Thyroid gland (tissue), 4 donors: ENCODE results near the gene STN1. TPM values are rescaled to one million over a fixed set of nuclear protein-coding genes. Genes with fewer than 3 reads are reported as not detected.

Experiments used
- DNase-seq, 2 donors: peaks; one replicate each; pipeline ENCODE4 v3.0.0-alpha.2; 2019
- H3K27ac ChIP-seq, 3 donors: fragments of 200-600 bp; sonication (generic); 1 replicate in 2 of 3; 2 replicates in 1 of 3; pipeline ENCODE4 v1.5.1; 2016 to 2019; ENCODE audit warnings: mild to moderate bottlenecking in 1 of 3, moderate library complexity in 1 of 3
- H3K27me3 ChIP-seq: fragments of 200-600 bp; sonication (generic); one replicate; pipeline ENCODE4 v1.5.1; 2019
- H3K36me3 ChIP-seq, 2 donors: fragments of 200-600 bp; sonication (generic); one replicate each; pipeline ENCODE4 v1.5.1; 2016 to 2019
- H3K4me1 ChIP-seq, 2 donors: fragments of 200-600 bp; sonication (generic); one replicate each; pipeline ENCODE4 v1.5.1; 2017 to 2019
- H3K4me3 ChIP-seq, 3 donors: fragments of 200-600 bp; sonication (generic); replicated peaks in 1 of 3; 1 replicate in 2 of 3; 2 replicates in 1 of 3; pipeline ENCODE4 v1.5.1; 2016; ENCODE audit warnings: mild to moderate bottlenecking in 1 of 3
- H3K9me3 ChIP-seq: fragments of 200-600 bp; sonication (generic); one replicate; pipeline ENCODE4 v1.5.1; 2017
- CTCF ChIP-seq, 6 experiments: fragments of 200-600 bp in 3 of 6; fragments of 450-650 bp in 3 of 6; sonication (generic) in 3 of 6; IDR thresholded peaks; one replicate each; pipeline ENCODE4 v1.5.1; 2016 to 2019; ENCODE audit warnings: antibody characterized with exemption in 6 of 6, mild to moderate bottlenecking in 2 of 6, inconsistent platforms in 1 of 6, moderate library complexity in 1 of 6
- POLR2A ChIP-seq, 2 donors: fragments of 450-650 bp; IDR thresholded peaks; one replicate each; pipeline ENCODE4 v1.6.1; 2017; ENCODE audit warnings: antibody characterized with exemption in 2 of 2, mild to moderate bottlenecking in 2 of 2, moderate library complexity in 1 of 2
- whole genome bisulfite sequencing, 2 donors: methylation state at CpG; one replicate each; pipeline ENCODE4 v1.1.5; 2017; 5-methylcytosine and 5-hydroxymethylcytosine counted together
- intact Hi-C: fragments of 100-400 bp; cut with DNase I; formaldehyde crosslinking; loops from one replicate; pipeline ENCODE4 v1.15.1; 2023
- total RNA-seq, 4 donors: library from RNA; depleted of rRNA; stranded (reverse); fragments of >200 nt; gene quantifications; one replicate each; pipeline ENCODE4 v1.2.3, GENCODE V29; 2016

The STN1 gene
- total RNA-seq, 4 donors from 2014 or later, result 20.7 to 37.1 (median 30.7) TPM

DNA sequence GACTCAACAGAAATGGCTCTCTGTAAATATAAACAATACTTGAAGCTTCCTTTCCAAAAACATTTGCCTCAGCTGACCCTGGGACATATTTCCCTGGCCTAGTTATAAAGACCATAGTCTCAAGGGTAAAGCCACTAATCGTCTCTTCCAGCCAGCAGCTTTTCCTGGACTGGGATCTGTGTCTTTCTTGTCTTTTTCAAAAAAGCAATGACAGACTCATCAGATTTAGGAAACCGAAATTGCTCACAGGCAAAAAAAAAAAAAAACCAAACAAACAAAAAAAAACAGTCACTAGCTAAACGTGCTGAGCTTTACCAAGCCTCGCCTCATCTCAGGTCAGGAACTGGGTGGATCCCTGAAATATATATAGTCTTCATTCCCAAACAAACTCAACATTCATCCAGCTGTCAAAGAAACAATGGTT lies 23.5 kb downstream of the STN1 start:
- no peak for TF ChIP-seq CTCF (IDR thresholded peaks at IDR 0.05)
- no peak for TF ChIP-seq POLR2A (IDR thresholded peaks at IDR 0.05)
- no peak for DNase-seq
- Histone ChIP-seq H3K4me1 (peaks cover 0 to 21% of the 10 kb centered on the region in 2 donors), H3K27me3 (no peaks in the 10 kb centered on the region), H3K27ac (peak overlapping the region; percentile 4 to 78 (median 60)), H3K36me3 (peaks cover 20 to 32% of the 10 kb centered on the region in 2 donors), H3K9me3 (no peaks in the 10 kb centered on the region), H3K4me3 (no peak overlapping the region)
- 44 to 54% methylated on average over 4 of the region's 4 CpGs for WGBS, 2 donors
- intact Hi-C loops, result no loop called here

DNA sequence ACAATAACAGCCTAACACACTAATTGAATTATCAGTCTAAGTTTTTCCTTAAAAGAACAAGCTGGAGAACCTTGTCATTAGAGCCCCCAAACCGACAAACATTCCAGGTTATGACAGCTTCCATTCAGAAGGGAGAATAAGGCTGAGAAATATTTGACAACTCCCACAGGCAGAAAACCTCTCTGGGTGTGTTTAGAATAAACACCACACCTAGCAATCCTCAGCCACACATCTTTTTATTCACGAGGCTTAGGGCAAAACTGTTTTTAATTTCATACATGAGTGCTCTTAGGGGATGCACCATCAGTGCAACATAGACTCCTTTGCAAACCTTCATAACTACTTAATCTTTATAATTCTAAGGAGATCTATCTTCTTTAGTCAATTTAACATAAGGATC lies 24.2 kb downstream of the STN1 start:
- Histone ChIP-seq H3K27ac (peak overlapping the region; percentile 22 to 78 (median 29)), H3K4me1 (peaks cover 0 to 21% of the 10 kb centered on the region in 2 donors), H3K36me3 (peaks cover 15 to 26% of the 10 kb centered on the region in 2 donors), H3K4me3 (no peak overlapping the region), H3K9me3 (no peaks in the 10 kb centered on the region), H3K27me3 (no peaks in the 10 kb centered on the region)
- intact Hi-C loops, result no loop called here
- no peak for DNase-seq
- 45 to 52% methylated on average over 2 of the region's 2 CpGs for WGBS, 2 donors
- TF ChIP-seq POLR2A (IDR thresholded peaks at IDR 0.05) (no peak), CTCF (IDR thresholded peaks at IDR 0.05) (no peak)

DNA sequence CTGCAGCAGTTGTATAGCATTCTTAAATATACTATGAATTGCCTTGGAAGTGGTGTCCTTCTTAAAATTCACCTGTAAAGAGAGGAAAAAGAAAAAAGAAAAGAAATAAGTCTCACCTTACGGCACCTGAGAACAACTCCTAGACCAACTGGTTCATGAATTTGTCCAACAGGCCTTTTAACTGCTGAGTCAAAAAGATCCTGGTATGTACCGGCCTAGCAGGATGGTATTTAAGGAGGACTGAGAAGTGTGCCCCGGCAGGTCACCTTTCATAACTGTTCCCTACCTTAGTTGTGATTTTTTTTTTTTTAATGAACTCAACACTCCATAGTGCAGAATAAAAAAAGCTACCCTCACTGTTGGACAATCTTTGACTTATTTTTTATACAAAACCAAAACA lies 25.8 kb downstream of the STN1 start:
- no peaks in the 10 kb centered on the region for H3K9me3 ChIP-seq
- peaks cover 2 to 10% of the 10 kb centered on the region in 2 donors for H3K36me3 ChIP-seq
- no peak overlapping the region for H3K4me3 ChIP-seq
- H3K27me3 ChIP-seq, result no peaks in the 10 kb centered on the region
- DNase-seq, result no peak
- H3K27ac ChIP-seq, result no peak overlapping the region
- intact Hi-C loops, result no loop called here
- H3K4me1 ChIP-seq, result peaks cover 0 to 24% of the 10 kb centered on the region in 2 donors
- WGBS, 2 donors, result 93 to 96% methylated on average over 3 of the region's 3 CpGs
- TF ChIP-seq POLR2A (IDR thresholded peaks at IDR 0.05) (no peak), CTCF (IDR thresholded peaks at IDR 0.05) (no peak)

GRCh38 chr10:103890688-103891087 lies 27.3 kb downstream of the STN1 start:
- Histone ChIP-seq H3K27me3 (no peaks in the 10 kb centered on the region), H3K9me3 (no peaks in the 10 kb centered on the region), H3K4me3 (no peak overlapping the region), H3K4me1 (peaks cover 0 to 22% of the 10 kb centered on the region in 2 donors), H3K36me3 (peaks cover 0 to 10% of the 10 kb centered on the region in 2 donors), H3K27ac (peak overlapping the region in 1 of 3 donors; percentile 5)
- no peak for DNase-seq
- TF ChIP-seq POLR2A (IDR thresholded peaks at IDR 0.05), result no peak
- no peak for TF ChIP-seq CTCF (IDR thresholded peaks at IDR 0.05)
- WGBS, 2 donors, result 90 to 91% methylated on average over 2 of the region's 2 CpGs
- intact Hi-C loops, result no loop called here

DNA sequence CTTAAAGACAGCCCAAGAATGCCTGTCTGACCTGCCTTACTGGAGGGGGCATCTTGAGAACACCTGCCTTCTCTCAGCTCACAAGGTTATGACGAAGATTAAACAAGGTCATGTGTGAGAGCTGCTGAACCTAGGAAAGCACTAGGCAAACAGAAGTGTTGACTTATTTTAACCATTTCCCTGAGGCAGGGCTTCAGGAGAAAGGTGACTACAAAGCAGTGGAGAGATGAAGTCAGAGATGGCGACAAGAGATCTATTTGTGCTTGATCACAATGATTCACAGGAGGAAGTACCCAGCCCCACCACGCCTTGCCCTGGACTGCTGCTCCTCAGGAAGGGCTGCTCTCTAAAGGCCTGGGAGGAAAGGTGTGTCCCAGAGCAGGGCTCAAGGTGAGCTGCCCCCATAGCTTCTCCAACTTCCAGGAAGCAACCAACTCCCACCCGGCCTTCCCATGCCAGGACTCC lies 27.8 kb downstream of the STN1 start:
- DNase-seq, result no peak
- Histone ChIP-seq H3K9me3 (no peaks in the 10 kb centered on the region), H3K4me3 (no peak overlapping the region), H3K27me3 (no peaks in the 10 kb centered on the region), H3K4me1 (peaks cover 0 to 17% of the 10 kb centered on the region in 2 donors), H3K36me3 (peaks cover 0 to 10% of the 10 kb centered on the region in 2 donors), H3K27ac (peak overlapping the region in 1 of 3 donors; percentile 5)
- intact Hi-C loops, result no loop called here
- no peak for TF ChIP-seq POLR2A (IDR thresholded peaks at IDR 0.05)
- TF ChIP-seq CTCF (IDR thresholded peaks at IDR 0.05), result no peak
- 74 to 86% methylated on average over 4 of the region's 4 CpGs for WGBS, 2 donors
